Esophagus squamous epithelium (tissue), 4 donors: Measurements from ENCODE around the gene PALD1.

ENCODE experiments used
- POLR2A ChIP-seq, 4 donors: fragments of 450-650 bp; IDR thresholded peaks; one replicate each; pipeline ENCODE4 v1.6.1; 2017; ENCODE audit warnings: antibody characterized with exemption in 4 of 4, mild to moderate bottlenecking in 4 of 4, moderate library complexity in 3 of 4
- TF ChIP-seq, protein P1 (sequence below), 6 experiments: fragments of 450-650 bp in 4 of 6; fragments of 200-600 bp in 2 of 6; sonication (generic) in 2 of 6; IDR thresholded peaks; one replicate each; pipeline ENCODE4 v1.5.1; 2016 to 2019; ENCODE audit warnings: antibody characterized with exemption in 6 of 6, mild to moderate bottlenecking in 4 of 6, moderate library complexity in 4 of 6

DNA sequence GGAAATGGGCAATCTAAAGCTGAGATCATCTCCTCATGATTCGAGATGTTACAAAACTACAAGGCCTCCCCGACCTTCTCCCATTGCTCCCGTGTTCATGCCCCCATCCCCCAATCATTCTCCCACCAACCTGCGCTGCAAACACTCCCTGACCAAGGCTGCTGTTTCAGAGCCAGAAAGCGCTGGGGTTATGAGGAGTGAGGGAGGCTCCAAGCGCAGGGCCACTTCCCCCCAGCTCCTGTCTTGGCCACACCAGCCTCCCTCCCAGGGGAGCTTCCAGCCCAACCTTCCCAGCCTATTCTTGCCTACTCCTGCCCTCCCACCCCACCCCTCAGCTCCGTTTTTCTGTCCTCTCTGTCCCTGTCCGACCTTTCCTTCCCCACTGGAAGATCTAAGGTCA lies 22.4 kb upstream of the PALD1 start:
- TF ChIP-seq, protein P1, sequence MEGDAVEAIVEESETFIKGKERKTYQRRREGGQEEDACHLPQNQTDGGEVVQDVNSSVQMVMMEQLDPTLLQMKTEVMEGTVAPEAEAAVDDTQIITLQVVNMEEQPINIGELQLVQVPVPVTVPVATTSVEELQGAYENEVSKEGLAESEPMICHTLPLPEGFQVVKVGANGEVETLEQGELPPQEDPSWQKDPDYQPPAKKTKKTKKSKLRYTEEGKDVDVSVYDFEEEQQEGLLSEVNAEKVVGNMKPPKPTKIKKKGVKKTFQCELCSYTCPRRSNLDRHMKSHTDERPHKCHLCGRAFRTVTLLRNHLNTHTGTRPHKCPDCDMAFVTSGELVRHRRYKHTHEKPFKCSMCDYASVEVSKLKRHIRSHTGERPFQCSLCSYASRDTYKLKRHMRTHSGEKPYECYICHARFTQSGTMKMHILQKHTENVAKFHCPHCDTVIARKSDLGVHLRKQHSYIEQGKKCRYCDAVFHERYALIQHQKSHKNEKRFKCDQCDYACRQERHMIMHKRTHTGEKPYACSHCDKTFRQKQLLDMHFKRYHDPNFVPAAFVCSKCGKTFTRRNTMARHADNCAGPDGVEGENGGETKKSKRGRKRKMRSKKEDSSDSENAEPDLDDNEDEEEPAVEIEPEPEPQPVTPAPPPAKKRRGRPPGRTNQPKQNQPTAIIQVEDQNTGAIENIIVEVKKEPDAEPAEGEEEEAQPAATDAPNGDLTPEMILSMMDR (IDR thresholded peaks at IDR 0.05) = no peak
- no peak for TF ChIP-seq POLR2A (IDR thresholded peaks at IDR 0.05)
